Measurements from ENCODE around the gene C20orf173. TPM values are rescaled to one million over a fixed set of nuclear protein-coding genes. Genes with fewer than 3 reads are reported as not detected.

C20orf173 gene
- total RNA-seq, 1 experiment from 2014 or later = not detected

- H3K27me3 ChIP-seq = no peaks in the 10 kb centered on the region
- H3K4me3 ChIP-seq = no peak overlapping the region
- no peak for DNase-seq
- peaks cover 69% of the 10 kb centered on the region for H3K36me3 ChIP-seq
- H3K9me3 ChIP-seq (replicated peaks) = peaks cover 9% of the 10 kb centered on the region; the same call in 1 of the 2 replicates
- H3K27ac ChIP-seq = no peak overlapping the region
- no peaks in the 10 kb centered on the region for H3K4me1 ChIP-seq
Observed at GRCh38 chr20:35479798-35480197, 49.7 kb downstream of the C20orf173 start.

- Histone ChIP-seq H3K27ac (no peak overlapping the region), H3K4me3 (no peak overlapping the region), H3K4me1 (no peaks in the 10 kb centered on the region), H3K36me3 (peaks cover 61% of the 10 kb centered on the region), H3K9me3 (replicated peaks) (peaks cover 4% of the 10 kb centered on the region; the same call in 1 of the 2 replicates), H3K27me3 (no peaks in the 10 kb centered on the region)
- DNase-seq = peak; percentile 53 to 56
Observed at GRCh38 chr20:35478804-35479472, 50.5 kb downstream of the C20orf173 start.

Other genes with a start within 250 kb of the C20orf173 start
- 142 and 157 TPM in 2 replicates for gene EIF6, start 244.9 kb downstream of the C20orf173 start, total RNA-seq (2014; rRNA removed; shearing (Covaris generic))
- 0.10 TPM in 1 of 2 replicates, not detected in the other for gene FAM83C, start 237.2 kb downstream of the C20orf173 start, total RNA-seq (2014; rRNA removed; shearing (Covaris generic))
- gene UQCC1, start 117.7 kb downstream of the C20orf173 start, total RNA-seq (2014; rRNA removed; shearing (Covaris generic)) = 53.8 and 54.1 TPM in 2 replicates
- not detected in 2 replicates for gene GDF5, start 91.4 kb downstream of the C20orf173 start, total RNA-seq (2014; rRNA removed; shearing (Covaris generic))
- 37.3 and 39.9 TPM in 2 replicates for gene CEP250, start 74.1 kb downstream of the C20orf173 start, total RNA-seq (2014; rRNA removed; shearing (Covaris generic))
- 244 and 261 TPM in 2 replicates for gene ERGIC3, start 12.4 kb upstream of the C20orf173 start, total RNA-seq (2014; rRNA removed; shearing (Covaris generic))
- 3.5 and 4.3 TPM in 2 replicates for gene SPAG4, start 86.2 kb upstream of the C20orf173 start, total RNA-seq (2014; rRNA removed; shearing (Covaris generic))
- 276 and 297 TPM in 2 replicates for gene CPNE1, start 135.2 kb upstream of the C20orf173 start, total RNA-seq (2014; rRNA removed; shearing (Covaris generic))
- 137 and 142 TPM in 2 replicates for gene RBM12, start 135.2 kb upstream of the C20orf173 start, total RNA-seq (2014; rRNA removed; shearing (Covaris generic))
- gene NFS1, start 169.7 kb upstream of the C20orf173 start, total RNA-seq (2014; rRNA removed; shearing (Covaris generic)) = 27.6 and 28.7 TPM in 2 replicates
- gene ROMO1, start 169.8 kb upstream of the C20orf173 start, total RNA-seq (2014; rRNA removed; shearing (Covaris generic)) = 282 and 419 TPM in 2 replicates
- gene RBM39, start 212.6 kb upstream of the C20orf173 start, total RNA-seq (2014; rRNA removed; shearing (Covaris generic)) = 423 and 517 TPM in 2 replicates
- 59.0 and 72.2 TPM in 2 replicates for gene PHF20, start 242.4 kb upstream of the C20orf173 start, total RNA-seq (2014; rRNA removed; shearing (Covaris generic))

Measured in SJCRH30 (cell line).